NCI-H1930 (cell line): ENCODE data around the gene NHLH2.

Experiments
- DNase-seq, 2 experiments: peaks; one replicate each; lab custom pipeline; 2025; lab: John Stamatoyannopoulos, UW

NHLH2 gene

DNA sequence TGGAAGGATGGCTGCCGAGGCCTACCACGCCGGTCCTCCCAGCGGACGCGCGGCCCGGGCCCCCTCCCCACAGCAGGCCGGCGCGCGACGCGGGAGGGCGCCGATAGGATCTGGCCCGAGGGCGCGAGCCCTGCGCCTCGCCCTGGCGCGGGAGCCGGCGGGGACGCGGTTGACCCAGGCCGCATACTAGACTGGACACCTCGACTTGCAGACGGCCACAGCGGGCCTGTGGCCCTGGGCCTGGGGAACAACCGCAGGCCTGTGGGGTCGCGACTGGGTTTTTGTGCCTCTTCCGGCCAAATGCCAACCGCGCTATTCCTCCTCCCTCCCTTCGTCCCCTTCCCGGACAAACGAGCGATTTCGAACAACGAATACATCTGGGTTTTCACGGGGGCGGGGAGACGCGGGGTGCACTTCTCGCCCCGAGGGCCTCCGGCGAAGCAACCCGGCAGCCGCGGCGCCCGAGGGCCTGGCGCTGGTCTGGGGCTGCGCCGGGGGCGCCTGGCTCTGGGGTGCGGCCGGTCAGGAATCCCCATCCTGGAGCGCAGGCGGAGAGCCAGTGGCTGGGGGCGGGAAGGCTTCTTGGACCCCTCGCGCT is 2.4 kb downstream of the NHLH2 start:
- peak in 1 of 2 experiments; percentile 14 for DNase-seq

- peak; percentile 14 to 32 for DNase-seq
Observed at GRCh38 chr1:115837740-115838421, 3.0 kb downstream of the NHLH2 start.

DNA sequence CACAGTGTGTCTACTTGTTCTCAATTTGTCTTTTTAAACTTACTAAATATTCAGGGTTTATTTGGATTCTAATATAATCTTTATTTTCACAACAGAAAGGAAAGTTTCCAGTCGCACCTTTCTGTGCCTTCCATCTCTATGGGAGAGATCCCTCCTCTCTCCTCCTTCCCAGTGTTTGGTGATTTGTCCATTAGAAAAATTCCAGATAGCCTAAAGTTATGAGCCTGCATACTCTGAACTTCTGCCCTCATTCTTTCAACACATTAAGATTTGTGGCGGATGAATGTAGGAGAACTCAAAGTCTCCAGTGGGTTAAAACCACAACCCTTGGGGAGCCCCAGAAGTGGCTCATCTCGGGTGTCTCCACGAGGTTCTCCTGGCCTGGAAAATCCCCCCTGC is 3.6 kb downstream of the NHLH2 start:
- DNase-seq, result no peak

DNA sequence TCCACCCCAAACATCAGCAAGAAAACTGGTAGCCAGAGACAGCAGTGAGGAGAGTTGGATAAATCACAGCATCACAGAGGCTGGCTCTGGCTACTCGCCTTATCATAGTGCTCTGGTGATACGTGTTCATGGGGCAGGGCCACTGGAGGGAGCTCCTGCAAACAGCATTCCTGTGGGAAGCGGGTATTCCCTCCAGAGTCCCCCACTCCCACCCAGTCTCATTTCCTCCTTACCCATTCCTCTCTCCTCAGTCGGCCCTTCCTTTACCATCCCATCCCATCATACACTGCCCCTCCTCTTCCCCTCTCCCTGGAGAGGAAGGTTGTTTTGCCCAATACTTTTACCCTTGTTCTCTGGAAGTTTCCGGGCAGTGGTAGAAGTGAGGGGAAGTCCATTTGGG is 7.1 kb downstream of the NHLH2 start:
- no peak for DNase-seq

DNA sequence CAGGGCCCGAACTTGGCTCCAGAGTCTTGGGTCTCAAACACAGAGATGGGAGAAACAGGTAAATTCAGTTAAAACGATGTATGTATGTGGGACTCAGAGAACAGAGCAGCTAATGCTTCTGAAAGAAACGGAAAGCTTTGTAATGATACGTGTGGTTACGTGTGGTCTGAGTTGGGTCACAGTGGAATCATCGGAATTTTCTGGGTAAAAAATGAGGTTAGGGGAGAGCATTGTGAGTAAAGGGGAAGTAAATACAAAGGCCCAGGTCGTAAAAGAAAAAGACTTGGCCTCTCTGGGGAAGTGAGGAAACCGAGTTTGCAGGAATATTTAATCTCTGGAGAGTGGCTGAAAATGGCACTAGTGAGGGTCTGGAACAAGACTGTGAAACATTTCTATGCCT is 8.3 kb downstream of the NHLH2 start:
- no peak for DNase-seq

DNA sequence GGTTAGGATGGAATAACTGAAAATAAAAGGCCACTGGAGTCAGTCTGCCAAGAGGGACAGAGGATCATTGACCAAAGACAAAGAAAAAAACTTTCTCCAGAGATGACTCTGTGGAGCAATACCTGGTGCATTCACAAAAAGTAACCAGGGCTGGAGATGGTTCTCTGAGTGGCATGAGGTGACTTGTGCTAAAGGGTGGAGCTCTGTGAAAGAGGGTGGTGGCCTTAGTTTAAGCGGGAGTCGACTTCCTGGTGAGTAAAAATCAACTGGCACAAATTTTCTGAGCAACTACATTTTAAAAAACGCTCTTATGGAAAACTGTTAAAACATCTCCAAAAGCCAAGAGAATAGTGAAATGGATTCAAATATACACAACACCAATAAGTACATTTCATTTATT is 10.0 kb downstream of the NHLH2 start:
- no peak for DNase-seq

- no peak for DNase-seq
Observed at GRCh38 chr1:115829947-115830346, 11.0 kb downstream of the NHLH2 start.

GRCh38 chr1:115829023-115829674 is 11.8 kb downstream of the NHLH2 start:
- DNase-seq, result peak in 1 of 2 experiments; percentile 18

- DNase-seq, result peak; percentile 15 to 35
Observed at GRCh38 chr1:115828101-115829022, 12.6 kb downstream of the NHLH2 start.

- no peak for DNase-seq
Observed at GRCh38 chr1:115827452-115828044, 13.4 kb downstream of the NHLH2 start.

DNA sequence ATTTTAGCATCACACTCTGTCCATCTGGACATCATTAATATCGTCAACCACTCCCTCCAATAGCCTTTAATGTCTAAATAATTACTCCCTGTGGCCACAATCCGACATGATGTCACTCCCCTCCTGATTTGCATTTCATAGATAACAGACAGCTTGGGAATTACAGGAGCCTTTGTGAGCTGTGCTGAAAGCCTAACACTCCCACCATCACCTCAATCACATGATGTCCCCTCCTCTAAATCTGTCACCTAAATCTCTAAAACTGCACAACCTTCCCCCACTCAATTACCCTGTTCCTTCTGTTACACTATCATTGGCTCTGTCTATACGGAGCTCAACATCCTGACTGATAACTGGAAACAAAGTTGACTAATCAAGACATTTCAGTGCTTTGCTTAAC is 14.3 kb downstream of the NHLH2 start:
- DNase-seq, result no peak

DNA sequence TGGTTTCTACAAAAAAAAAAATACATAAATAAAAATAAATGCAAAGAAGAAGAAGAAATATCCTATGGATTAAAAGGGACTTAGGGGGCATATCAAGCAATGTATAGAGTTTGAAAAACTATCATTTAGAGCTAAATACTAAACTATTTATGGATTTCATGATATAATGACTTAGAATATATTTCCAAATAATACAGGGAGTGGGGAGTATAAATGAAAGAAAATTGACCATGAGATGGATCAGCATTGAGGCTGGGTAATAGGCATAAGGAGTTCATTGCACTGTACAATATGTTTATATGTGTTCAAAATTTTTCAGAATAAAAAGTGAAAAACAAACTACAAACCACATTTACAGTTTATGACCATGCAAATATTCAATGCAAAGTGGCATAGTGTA is 18.8 kb downstream of the NHLH2 start:
- DNase-seq, result no peak

GRCh38 chr1:115815694-115816093 is 25.2 kb downstream of the NHLH2 start:
- DNase-seq, result no peak

GRCh38 chr1:115814685-115815398 is 26.1 kb downstream of the NHLH2 start:
- no peak for DNase-seq

- DNase-seq, result no peak
Observed at GRCh38 chr1:115813727-115814126, 27.2 kb downstream of the NHLH2 start.

- DNase-seq, result no peak
Observed at GRCh38 chr1:115811140-115811828, 29.6 kb downstream of the NHLH2 start.

- DNase-seq, result no peak
Observed at GRCh38 chr1:115810609-115811008, 30.3 kb downstream of the NHLH2 start.

- DNase-seq, result no peak
Observed at GRCh38 chr1:115809847-115810246, 31.1 kb downstream of the NHLH2 start.

DNA sequence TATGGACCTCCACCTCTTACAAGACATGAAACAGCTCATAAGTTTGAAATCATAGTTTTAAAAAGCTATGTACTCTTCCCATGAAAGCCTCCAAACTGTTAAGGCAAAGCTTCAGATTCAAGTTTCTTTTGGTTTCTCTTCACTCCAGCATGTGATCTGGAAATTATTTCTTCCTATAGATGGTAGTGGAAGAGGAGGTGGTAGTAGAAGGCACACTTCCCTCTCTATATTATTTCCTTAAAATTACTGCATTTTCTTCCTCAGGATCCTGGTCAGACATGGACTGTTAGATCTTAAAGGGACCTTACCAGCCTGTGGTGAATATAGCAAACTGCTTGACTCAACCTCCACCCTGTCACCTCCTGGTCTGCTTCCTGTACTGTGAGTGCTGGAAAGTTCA is 31.9 kb downstream of the NHLH2 start:
- no peak for DNase-seq

- DNase-seq, result peak in 1 of 2 experiments; percentile 53
Observed at GRCh38 chr1:115807723-115808122, 33.2 kb downstream of the NHLH2 start.

DNA sequence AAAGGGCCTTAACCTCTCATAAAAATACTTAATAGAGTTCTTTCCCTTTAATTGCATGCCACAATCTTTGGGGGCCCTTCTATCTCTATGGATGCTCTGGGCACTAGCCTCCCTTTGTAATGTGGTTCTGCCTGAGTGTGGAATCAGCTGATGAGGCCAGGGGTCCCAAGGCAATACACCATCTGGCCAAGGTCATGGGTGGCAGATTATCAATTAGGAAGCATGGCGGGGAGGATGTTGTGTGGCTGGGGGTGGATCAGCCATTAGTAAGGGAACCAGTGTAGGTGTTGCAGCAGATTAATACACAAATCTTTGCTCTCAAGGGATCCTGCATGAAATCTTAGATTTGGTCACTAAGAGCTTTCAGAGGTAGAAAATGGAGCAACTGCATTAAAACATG is 35.3 kb downstream of the NHLH2 start:
- no peak for DNase-seq
